ENCODE data around the gene CCDC3. TPM values are rescaled to one million over a fixed set of nuclear protein-coding genes. Genes with fewer than 3 reads are reported as not detected.

Gene CCDC3
- total RNA-seq, 1 donor from 2014 or later = 10.2 TPM

DNA sequence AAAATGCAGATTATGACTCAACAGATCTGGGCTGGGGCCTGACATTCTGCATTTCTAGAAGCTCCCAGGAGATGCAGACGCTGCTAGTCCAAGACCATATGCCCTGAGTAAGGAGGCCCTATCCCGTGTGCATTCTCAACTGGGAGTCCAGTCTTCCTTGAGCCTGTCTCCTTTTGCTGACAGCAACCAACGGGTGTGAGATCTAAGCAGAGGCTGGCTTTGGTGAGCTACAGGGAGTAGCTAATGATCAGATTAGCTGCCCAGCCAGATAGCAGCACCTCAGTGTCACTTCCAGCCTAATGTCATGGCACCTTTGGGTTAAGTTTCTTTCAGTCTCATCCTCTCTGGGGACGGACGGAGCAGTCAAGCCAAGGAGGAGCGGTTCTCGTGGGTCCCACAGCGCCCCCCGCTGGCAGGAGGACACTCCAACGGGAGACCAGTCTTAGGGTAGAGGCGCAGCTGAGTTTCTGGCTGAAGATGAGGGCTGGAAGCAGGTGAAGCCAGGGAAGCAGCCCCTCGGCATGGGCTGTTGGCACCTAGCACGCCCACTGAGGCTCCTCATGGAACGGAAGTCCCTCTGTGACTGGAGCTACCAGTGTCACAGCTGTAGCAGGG lies 154.0 kb downstream of the CCDC3 start:
- intact Hi-C loops (cut with DNase I) = no loop called here
- Histone ChIP-seq H3K27ac (no peak overlapping the region), H3K4me3 (no peak overlapping the region), H3K36me3 (no peaks in the 10 kb centered on the region), H3K27me3 (no peaks in the 10 kb centered on the region), H3K9me3 (no peaks in the 10 kb centered on the region), H3K4me1 (peaks cover 7% of the 10 kb centered on the region)
- DNase-seq (no peak), ATAC-seq (no peak)
- TF ChIP-seq, protein P1, sequence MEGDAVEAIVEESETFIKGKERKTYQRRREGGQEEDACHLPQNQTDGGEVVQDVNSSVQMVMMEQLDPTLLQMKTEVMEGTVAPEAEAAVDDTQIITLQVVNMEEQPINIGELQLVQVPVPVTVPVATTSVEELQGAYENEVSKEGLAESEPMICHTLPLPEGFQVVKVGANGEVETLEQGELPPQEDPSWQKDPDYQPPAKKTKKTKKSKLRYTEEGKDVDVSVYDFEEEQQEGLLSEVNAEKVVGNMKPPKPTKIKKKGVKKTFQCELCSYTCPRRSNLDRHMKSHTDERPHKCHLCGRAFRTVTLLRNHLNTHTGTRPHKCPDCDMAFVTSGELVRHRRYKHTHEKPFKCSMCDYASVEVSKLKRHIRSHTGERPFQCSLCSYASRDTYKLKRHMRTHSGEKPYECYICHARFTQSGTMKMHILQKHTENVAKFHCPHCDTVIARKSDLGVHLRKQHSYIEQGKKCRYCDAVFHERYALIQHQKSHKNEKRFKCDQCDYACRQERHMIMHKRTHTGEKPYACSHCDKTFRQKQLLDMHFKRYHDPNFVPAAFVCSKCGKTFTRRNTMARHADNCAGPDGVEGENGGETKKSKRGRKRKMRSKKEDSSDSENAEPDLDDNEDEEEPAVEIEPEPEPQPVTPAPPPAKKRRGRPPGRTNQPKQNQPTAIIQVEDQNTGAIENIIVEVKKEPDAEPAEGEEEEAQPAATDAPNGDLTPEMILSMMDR (IDR thresholded peaks at IDR 0.05) = peak; percentile 25

DNA sequence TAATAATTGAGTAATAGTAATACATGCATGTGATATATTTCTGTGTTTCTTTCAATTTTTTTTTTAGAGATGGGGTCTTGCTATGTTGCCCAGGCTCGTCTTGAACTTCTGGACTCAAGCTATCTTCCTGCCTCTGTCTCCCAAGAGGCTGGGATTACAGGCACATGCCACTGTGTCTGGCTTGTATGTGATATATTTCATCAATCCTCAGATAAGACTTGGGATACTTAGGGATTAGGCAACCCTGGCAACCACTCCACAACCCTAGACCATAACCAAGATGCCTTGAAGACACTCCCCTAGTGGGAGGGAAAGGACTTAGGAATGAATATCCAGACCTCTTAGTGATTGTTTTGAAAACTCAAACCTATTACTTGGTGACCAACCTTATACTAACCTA lies 154.8 kb downstream of the CCDC3 start:
- no peaks in the 10 kb centered on the region for H3K36me3 ChIP-seq
- no peaks in the 10 kb centered on the region for H3K27me3 ChIP-seq
- no peak for DNase-seq
- H3K27ac ChIP-seq = no peak overlapping the region
- H3K4me1 ChIP-seq = peaks cover 7% of the 10 kb centered on the region
- intact Hi-C loops (cut with DNase I) = no loop called here
- ATAC-seq = no peak
- no peak overlapping the region for H3K4me3 ChIP-seq
- TF ChIP-seq, protein P1 (IDR thresholded peaks at IDR 0.05) = no peak
- H3K9me3 ChIP-seq = no peaks in the 10 kb centered on the region

Other genes starting within 250 kb of the CCDC3 start
- gene OPTN, start 98.5 kb upstream of the CCDC3 start, total RNA-seq = 61.5 TPM
- 0.78 TPM for gene MCM10, start 159.8 kb upstream of the CCDC3 start, total RNA-seq
- not detected for gene UCMA, start 232.7 kb upstream of the CCDC3 start, total RNA-seq

Data from upper lobe of right lung (tissue), 1 donor.